AG20443 (cell line): ENCODE measurements around the gene ROR2.
"Not testable (repeated sequence)": the region's sequence is repeated elsewhere in the genome, so short reads cannot be mapped to it uniquely, and the experiment has no call there.

Experiments
- DNase-seq: peaks from one replicate; pipeline ENCODE4 v3.0.0; 2012; ENCODE audit warnings: low spot score, mixed read lengths

The ROR2 gene

GRCh38 chr9:91796516-91796915 lies 153.5 kb downstream of the ROR2 start:
- not testable (repeated sequence) for DNase-seq

- no peak for DNase-seq
Measured at GRCh38 chr9:91795598-91796241, 154.3 kb downstream of the ROR2 start.

- DNase-seq: not testable (repeated sequence)
Measured at GRCh38 chr9:91793371-91793770, 156.7 kb downstream of the ROR2 start.

- no peak for DNase-seq
Measured at GRCh38 chr9:91790917-91791316, 159.1 kb downstream of the ROR2 start.

GRCh38 chr9:91789941-91790340 lies 160.1 kb downstream of the ROR2 start:
- no peak for DNase-seq

GRCh38 chr9:91787931-91788330 lies 162.1 kb downstream of the ROR2 start:
- DNase-seq: no peak

GRCh38 chr9:91786132-91786896 lies 163.7 kb downstream of the ROR2 start:
- DNase-seq: no peak

- peak; percentile 46 for DNase-seq
Measured at GRCh38 chr9:91785447-91785842, 164.6 kb downstream of the ROR2 start.

GRCh38 chr9:91784673-91785446 lies 165.2 kb downstream of the ROR2 start:
- no peak for DNase-seq

- DNase-seq: no peak
Measured at GRCh38 chr9:91783876-91784672, 166.0 kb downstream of the ROR2 start.

GRCh38 chr9:91783411-91783810 lies 166.6 kb downstream of the ROR2 start:
- no peak for DNase-seq

- no peak for DNase-seq
Measured at GRCh38 chr9:91782708-91783214, 167.3 kb downstream of the ROR2 start.

GRCh38 chr9:91781906-91782305 lies 168.1 kb downstream of the ROR2 start:
- DNase-seq: no peak

- DNase-seq: no peak
Measured at GRCh38 chr9:91781116-91781515, 168.9 kb downstream of the ROR2 start.

- peak; percentile 24 for DNase-seq
Measured at GRCh38 chr9:91778031-91778430, 172.0 kb downstream of the ROR2 start.

- peak; percentile 74 for DNase-seq
Measured at GRCh38 chr9:91777292-91777830, 172.7 kb downstream of the ROR2 start.

- no peak for DNase-seq
Measured at GRCh38 chr9:91776409-91777291, 173.4 kb downstream of the ROR2 start.

GRCh38 chr9:91775708-91776028 lies 174.4 kb downstream of the ROR2 start:
- DNase-seq: no peak

GRCh38 chr9:91775011-91775707 lies 174.9 kb downstream of the ROR2 start:
- DNase-seq: peak; percentile 72

GRCh38 chr9:91773156-91773555 lies 176.9 kb downstream of the ROR2 start:
- no peak for DNase-seq
